CD14-positive monocyte (primary cell): ENCODE data around the gene ZNF697. TPM values are rescaled to one million over a fixed set of nuclear protein-coding genes. Genes with fewer than 3 reads are reported as not detected.

Experiments
- DNase-seq, 3 donors: peaks; one replicate each; pipeline ENCODE4 v3.0.0-alpha.2; 2011 to 2022
- H2AFZ ChIP-seq: 2 replicates; pipeline ENCODE4 v1.6.0; 2012; ENCODE audit warnings: mild to moderate bottlenecking, low read depth, low read length, inconsistent platforms; ENCODE audit not compliant: insufficient read depth, poor library complexity, severe bottlenecking
- H3K27ac ChIP-seq, 2 donors: 1 replicate in 1 of 2; 2 replicates in 1 of 2; pipeline ENCODE4 v1.5.1; 2012 to 2013; ENCODE audit warnings: low read length in 2 of 2, control low read depth in 1 of 2, inconsistent platforms in 1 of 2, low read depth in 1 of 2, mild to moderate bottlenecking in 1 of 2
- H3K27me3 ChIP-seq, 2 donors: one replicate each; pipeline versions ENCODE4 v1.6.0 to v1.6.1; 2011 to 2013; ENCODE audit warnings: low read length in 2 of 2; ENCODE audit not compliant: control insufficient read depth in 2 of 2, insufficient read depth in 2 of 2
- H3K36me3 ChIP-seq, 2 donors: replicated peaks in 1 of 2; 1 replicate in 1 of 2; 2 replicates in 1 of 2; pipeline versions ENCODE4 v1.5.1 to v1.6.1; 2012 to 2013; ENCODE audit warnings: low read length in 2 of 2, control low read depth in 1 of 2, inconsistent platforms in 1 of 2, mild to moderate bottlenecking in 1 of 2; ENCODE audit not compliant: insufficient read depth in 2 of 2, control insufficient read depth in 1 of 2
- H3K4me1 ChIP-seq, 2 donors: 1 replicate in 1 of 2; 2 replicates in 1 of 2; pipeline versions ENCODE4 v1.5.1 to v1.6.1; 2012 to 2013; ENCODE audit warnings: low read length in 2 of 2, control low read depth in 1 of 2, inconsistent platforms in 1 of 2, mild to moderate bottlenecking in 1 of 2, moderate library complexity in 1 of 2; ENCODE audit not compliant: insufficient read depth in 2 of 2, control insufficient read depth in 1 of 2
- H3K4me2 ChIP-seq: replicated peaks from 2 replicates; pipeline ENCODE3; 2012; ENCODE audit warnings: low read length, moderate library complexity, mild to moderate bottlenecking; ENCODE audit not compliant: poor library complexity, severe bottlenecking; ENCODE audit errors: extremely low read depth
- H3K4me3 ChIP-seq, 3 experiments: fragments of 200-600 bp in 1 of 3; sonication (generic) in 1 of 3; replicated peaks in 1 of 3; 1 replicate in 2 of 3; 2 replicates in 1 of 3; pipeline ENCODE4 v1.5.1; 2011 to 2013; ENCODE audit warnings: low read length in 3 of 3, mild to moderate bottlenecking in 3 of 3, control low read depth in 2 of 3, low read depth in 2 of 3, inconsistent platforms in 1 of 3, moderate library complexity in 1 of 3
- H3K79me2 ChIP-seq: 2 replicates; pipeline ENCODE4 v1.6.0; 2012; ENCODE audit warnings: mild to moderate bottlenecking, control low read depth, inconsistent platforms, low read length, moderate library complexity; ENCODE audit not compliant: insufficient read depth
- H3K9ac ChIP-seq: 2 replicates; pipeline ENCODE4 v1.6.0; 2017; ENCODE audit warnings: low read length, mild to moderate bottlenecking; ENCODE audit not compliant: insufficient read depth, poor library complexity, severe bottlenecking
- H3K9me3 ChIP-seq, 2 donors: replicated peaks in 1 of 2; 1 replicate in 1 of 2; 2 replicates in 1 of 2; pipeline versions ENCODE4 v1.5.1 to v1.6.1; 2012 to 2013; ENCODE audit warnings: low read length in 2 of 2, control low read depth in 1 of 2; ENCODE audit not compliant: control insufficient read depth in 1 of 2, insufficient read depth in 1 of 2
- H4K20me1 ChIP-seq: 2 replicates; pipeline ENCODE4 v1.6.0; 2012; ENCODE audit warnings: mild to moderate bottlenecking, low read length, control low read depth, moderate library complexity; ENCODE audit not compliant: insufficient read depth
- H3K27ac Mint-ChIP-seq, 7 donors: one replicate each; pipeline ENCODE4 v1.8.0; 2020; ENCODE audit warnings: mild to moderate bottlenecking in 7 of 7, mixed read lengths in 7 of 7, moderate library complexity in 6 of 7, inconsistent platforms in 2 of 7
- H3K27me3 Mint-ChIP-seq, 3 donors: one replicate each; pipeline ENCODE4 v1.8.0; 2021 to 2022; ENCODE audit warnings: low read depth in 3 of 3, mild to moderate bottlenecking in 3 of 3, mixed read lengths in 3 of 3, moderate library complexity in 3 of 3, inconsistent platforms in 1 of 3
- H3K36me3 Mint-ChIP-seq, 2 donors: one replicate each; pipeline ENCODE4 v1.8.0; 2020; ENCODE audit warnings: mixed read lengths in 2 of 2, inconsistent platforms in 1 of 2, mild to moderate bottlenecking in 1 of 2
- H3K4me1 Mint-ChIP-seq: one replicate; pipeline ENCODE4 v1.8.0; 2020; ENCODE audit warnings: mild to moderate bottlenecking, mixed read lengths
- H3K4me3 Mint-ChIP-seq, 2 donors: one replicate each; pipeline ENCODE4 v1.8.0; 2020; ENCODE audit warnings: mild to moderate bottlenecking in 2 of 2, mixed read lengths in 2 of 2, moderate library complexity in 1 of 2
- H3K9me3 Mint-ChIP-seq, 7 donors: one replicate each; pipeline ENCODE4 v1.8.0; 2020 to 2022; ENCODE audit warnings: mixed read lengths in 7 of 7, mild to moderate bottlenecking in 6 of 7, moderate library complexity in 6 of 7, inconsistent platforms in 2 of 7
- WGBS: methylation state at CpG from one replicate; pipeline ENCODE4 v1.1.5; 2013; ENCODE audit warnings: missing lambda C conversion rate; ENCODE audit not compliant: insufficient coverage; 5-methylcytosine and 5-hydroxymethylcytosine counted together
- intact Hi-C, 2 donors: fragments of 100-400 bp; cut with micrococcal nuclease; formaldehyde crosslinking; loops; one replicate each; pipeline versions ENCODE4 v1.15.0 to v1.15.1; 2023
- polyA plus RNA-seq, 3 donors: library from polyadenylated mRNA; depleted of rRNA in 1 of 3; unstranded in 2 of 3; stranded (reverse) in 1 of 3; fragments of 300-500 nt in 2 of 3; fragments of >200 nt in 1 of 3; fragmentation: Illumina TruSeq in 2 of 3; gene quantifications; 1 replicate in 2 of 3; 2 replicates in 1 of 3; pipeline ENCODE4 v1.2.3, GENCODE V29; 2012 to 2021
- TF ChIP-seq, protein P1 (sequence below): fragments of 200-600 bp; IDR thresholded peaks from one replicate; pipeline ENCODE4 v1.8.0; 2022; ENCODE audit warnings: antibody characterized with exemption, mild to moderate bottlenecking

The ZNF697 gene
- polyA plus RNA-seq, 3 donors = 0.37 to 3.1 (median 0.49) TPM

DNA sequence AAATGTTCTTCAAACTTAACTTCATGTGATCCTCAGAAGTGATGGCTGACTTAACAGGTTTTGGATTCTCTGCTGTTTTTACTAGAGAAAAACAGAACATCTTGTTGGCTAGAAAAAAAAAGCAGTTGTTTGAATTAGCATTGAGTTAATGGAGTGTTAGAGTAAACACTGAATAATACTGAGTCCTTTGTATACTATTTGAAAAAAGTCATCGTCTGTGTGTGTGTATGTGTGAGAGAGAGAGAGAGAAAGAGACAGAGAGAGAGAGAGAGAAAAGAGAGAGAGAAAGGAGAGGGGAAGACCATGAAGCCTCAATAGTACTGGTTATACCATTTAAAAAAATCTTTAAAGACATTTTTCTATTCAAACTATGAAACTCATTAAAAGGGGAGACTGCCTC is 10.4 kb downstream of the ZNF697 start:
- no CpG with 5 or more reads among the region's 1 CpG for WGBS
- Histone ChIP-seq H4K20me1 (peaks cover 94% of the 10 kb centered on the region), H3K4me1 (no peaks in the 10 kb centered on the region), H2AFZ (no peak overlapping the region), H3K9me3 (peaks cover 4 to 7% of the 10 kb centered on the region in 2 donors), H3K36me3 (peaks cover 0 to 33% of the 10 kb centered on the region in 2 donors), H3K4me2 (no peak overlapping the region), H3K4me3 (no peak overlapping the region), H3K79me2 (no peaks in the 10 kb centered on the region), H3K9ac (no peak overlapping the region), H3K27ac (no peak overlapping the region), H3K27me3 (peaks cover 3 to 4% of the 10 kb centered on the region in 2 donors)
- peaks cover 31 to 34% of the 10 kb centered on the region in 2 donors for H3K36me3 Mint-ChIP-seq
- peaks cover 2% of the 10 kb centered on the region for H3K4me1 Mint-ChIP-seq
- H3K9me3 Mint-ChIP-seq = peaks cover 5 to 10% (median 8%) of the 10 kb centered on the region in 7 donors
- H3K27me3 Mint-ChIP-seq = peaks cover 0 to 8% (median 6%) of the 10 kb centered on the region in 3 donors
- H3K27ac Mint-ChIP-seq = no peak overlapping the region
- TF ChIP-seq, protein P1, sequence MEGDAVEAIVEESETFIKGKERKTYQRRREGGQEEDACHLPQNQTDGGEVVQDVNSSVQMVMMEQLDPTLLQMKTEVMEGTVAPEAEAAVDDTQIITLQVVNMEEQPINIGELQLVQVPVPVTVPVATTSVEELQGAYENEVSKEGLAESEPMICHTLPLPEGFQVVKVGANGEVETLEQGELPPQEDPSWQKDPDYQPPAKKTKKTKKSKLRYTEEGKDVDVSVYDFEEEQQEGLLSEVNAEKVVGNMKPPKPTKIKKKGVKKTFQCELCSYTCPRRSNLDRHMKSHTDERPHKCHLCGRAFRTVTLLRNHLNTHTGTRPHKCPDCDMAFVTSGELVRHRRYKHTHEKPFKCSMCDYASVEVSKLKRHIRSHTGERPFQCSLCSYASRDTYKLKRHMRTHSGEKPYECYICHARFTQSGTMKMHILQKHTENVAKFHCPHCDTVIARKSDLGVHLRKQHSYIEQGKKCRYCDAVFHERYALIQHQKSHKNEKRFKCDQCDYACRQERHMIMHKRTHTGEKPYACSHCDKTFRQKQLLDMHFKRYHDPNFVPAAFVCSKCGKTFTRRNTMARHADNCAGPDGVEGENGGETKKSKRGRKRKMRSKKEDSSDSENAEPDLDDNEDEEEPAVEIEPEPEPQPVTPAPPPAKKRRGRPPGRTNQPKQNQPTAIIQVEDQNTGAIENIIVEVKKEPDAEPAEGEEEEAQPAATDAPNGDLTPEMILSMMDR = no peak
- intact Hi-C loops = no loop called here
- no peak overlapping the region for H3K4me3 Mint-ChIP-seq
- no peak for DNase-seq

DNA sequence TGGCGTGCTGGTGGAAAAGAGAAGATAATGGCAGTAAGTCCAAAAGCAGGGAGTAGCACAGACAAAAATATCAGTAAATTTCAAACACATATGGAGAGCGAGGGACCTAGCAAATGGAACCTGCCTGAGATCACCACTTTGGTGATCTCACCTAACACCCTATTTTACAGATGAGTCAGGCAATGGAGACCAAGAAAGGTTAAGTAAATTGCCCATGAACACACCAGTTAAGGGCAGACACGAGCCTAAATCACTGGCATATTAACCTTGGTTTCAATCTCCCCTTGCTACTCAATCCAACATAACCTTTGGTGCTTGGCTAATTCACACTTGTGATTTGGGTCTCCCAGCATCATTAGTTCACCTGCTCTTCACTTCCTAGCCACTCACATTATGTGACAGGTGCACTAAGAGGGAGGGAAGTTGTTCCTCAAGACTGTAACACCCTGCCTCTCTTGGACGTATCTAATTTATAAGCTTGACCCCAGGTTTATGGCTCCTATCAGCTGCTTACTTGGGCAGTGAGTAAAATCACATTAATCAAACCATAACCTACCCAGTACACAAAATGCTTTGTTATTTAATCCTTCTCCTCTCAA is 11.5 kb downstream of the ZNF697 start:
- Histone ChIP-seq H3K4me3 (no peak overlapping the region), H3K27me3 (peaks cover 13 to 15% of the 10 kb centered on the region in 2 donors), H3K27ac (no peak overlapping the region), H3K4me1 (peaks cover 4 to 6% of the 10 kb centered on the region in 2 donors), H3K9me3 (peaks cover 2 to 3% of the 10 kb centered on the region in 2 donors), H3K4me2 (no peak overlapping the region), H4K20me1 (peaks cover 98% of the 10 kb centered on the region), H2AFZ (no peak overlapping the region), H3K36me3 (peaks cover 0 to 33% of the 10 kb centered on the region in 2 donors), H3K9ac (no peak overlapping the region), H3K79me2 (no peaks in the 10 kb centered on the region)
- no peak for DNase-seq
- peaks cover 11 to 19% (median 17%) of the 10 kb centered on the region in 3 donors for H3K27me3 Mint-ChIP-seq
- 100% methylated on average over 2 of the region's 4 CpGs for WGBS
- intact Hi-C loops = no loop called here
- TF ChIP-seq, protein P1 = no peak
- H3K9me3 Mint-ChIP-seq = peaks cover under 1 to 6% (median 2%) of the 10 kb centered on the region in 7 donors
- H3K4me3 Mint-ChIP-seq = no peak overlapping the region
- no peak overlapping the region for H3K27ac Mint-ChIP-seq
- peaks cover 11% of the 10 kb centered on the region for H3K4me1 Mint-ChIP-seq
- H3K36me3 Mint-ChIP-seq = peaks cover 30% of the 10 kb centered on the region in 2 donors
